Kasumi-1 (cell line): Measurements from ENCODE around the gene DUOX1.

Source experiments
- DNase-seq, 2 experiments: peaks; one replicate each; lab custom pipeline; 2025; lab: John Stamatoyannopoulos, UW

DUOX1 gene

GRCh38 chr15:45106002-45106790, 23.6 kb upstream of the DUOX1 start:
- no peak for DNase-seq

GRCh38 chr15:45107941-45108630, 21.7 kb upstream of the DUOX1 start:
- DNase-seq = no peak

GRCh38 chr15:45110256-45110820, 19.5 kb upstream of the DUOX1 start:
- DNase-seq = no peak

GRCh38 chr15:45111390-45112142, 18.2 kb upstream of the DUOX1 start:
- DNase-seq = no peak

- DNase-seq = no peak
These were observed 17.6 kb upstream of the DUOX1 start for GRCh38 chr15:45112143-45112590.

GRCh38 chr15:45112591-45113379, 17.0 kb upstream of the DUOX1 start:
- DNase-seq = no peak

GRCh38 chr15:45113380-45113990, 16.3 kb upstream of the DUOX1 start:
- DNase-seq = no peak

- no peak for DNase-seq
These were observed 15.6 kb upstream of the DUOX1 start, which contains the start of the genes DUOX2 and DUOXA2 for GRCh38 chr15:45114076-45114750. DUOX2 (minus strand) TSS chr15:45114172; CDS start chr15:45113411, 761 bp downstream. DUOXA2 (plus strand) TSS chr15:45114326; CDS start chr15:45114606, 280 bp downstream.

- DNase-seq = no peak
These were observed 15.1 kb upstream of the DUOX1 start for GRCh38 chr15:45114751-45115085.

- no peak for DNase-seq
These were observed 14.4 kb upstream of the DUOX1 start for GRCh38 chr15:45115312-45115820.

GRCh38 chr15:45116006-45116481, 13.8 kb upstream of the DUOX1 start:
- DNase-seq = no peak

GRCh38 chr15:45116482-45117307, 13.1 kb upstream of the DUOX1 start:
- DNase-seq = no peak

- DNase-seq = no peak
These were observed 12.3 kb upstream of the DUOX1 start for GRCh38 chr15:45117308-45118130.

GRCh38 chr15:45118131-45118588, 11.6 kb upstream of the DUOX1 start:
- peak; percentile 81 for DNase-seq

- DNase-seq = no peak
These were observed 10.8 kb upstream of the DUOX1 start for GRCh38 chr15:45118996-45119395.

- no peak for DNase-seq
These were observed 9.5 kb upstream of the DUOX1 start for GRCh38 chr15:45120081-45120972.

- no peak for DNase-seq
These were observed 8.8 kb upstream of the DUOX1 start for GRCh38 chr15:45121020-45121419.
